ENCODE results near the gene MSANTD7.
A peak's percentile ranks its signal among the peaks of the same experiment; 100 is the strongest.
"Not testable (repeated sequence)": the region's sequence is repeated elsewhere in the genome, so short reads cannot be mapped to it uniquely, and the experiment has no call there.

Gene MSANTD7

GRCh38 chr10:14837757-14838581 lies at the start of gene MSANTD7, which contains the start of the genes CDNF and HSPA14:
Gene MSANTD7, plus strand, starts transcription at chr10:14838306. Its CDS starts 3,979 bp downstream, at chr10:14842285.
Gene CDNF, minus strand, starts transcription at chr10:14838037. Its CDS starts 91 bp downstream, at chr10:14837946.
Gene HSPA14, plus strand, starts transcription at chr10:14838306. Its CDS starts 97 bp downstream, at chr10:14838403.
- DNase-seq: peak; percentile 99

- no peak for DNase-seq
These were observed 39.5 kb upstream of the MSANTD7 start for GRCh38 chr10:14798636-14799035.

- DNase-seq: no peak
These were observed 37.7 kb upstream of the MSANTD7 start for GRCh38 chr10:14800397-14800796.

GRCh38 chr10:14801723-14802122 lies 36.4 kb upstream of the MSANTD7 start:
- no peak for DNase-seq

- DNase-seq: no peak
These were observed 34.3 kb upstream of the MSANTD7 start for GRCh38 chr10:14803827-14804226.

GRCh38 chr10:14806318-14806717 lies 31.8 kb upstream of the MSANTD7 start:
- no peak for DNase-seq

- DNase-seq: no peak
These were observed 26.8 kb upstream of the MSANTD7 start for GRCh38 chr10:14810969-14811953.

- DNase-seq: no peak
These were observed 25.8 kb upstream of the MSANTD7 start for GRCh38 chr10:14812271-14812670.

GRCh38 chr10:14815681-14816080 lies 22.4 kb upstream of the MSANTD7 start:
- DNase-seq: no peak

- not testable (repeated sequence) for DNase-seq
These were observed 21.4 kb upstream of the MSANTD7 start for GRCh38 chr10:14816717-14817116.

GRCh38 chr10:14820010-14820774 lies 17.9 kb upstream of the MSANTD7 start:
- no peak for DNase-seq

- DNase-seq: no peak
These were observed 17.3 kb upstream of the MSANTD7 start for GRCh38 chr10:14820775-14821154.

GRCh38 chr10:14821635-14822375 lies 16.3 kb upstream of the MSANTD7 start:
- DNase-seq: no peak

GRCh38 chr10:14822879-14823755 lies 15.0 kb upstream of the MSANTD7 start:
- DNase-seq: peak; percentile 46

- no peak for DNase-seq
These were observed 14.1 kb upstream of the MSANTD7 start for GRCh38 chr10:14823966-14824365.

- DNase-seq: no peak
These were observed 11.9 kb upstream of the MSANTD7 start for GRCh38 chr10:14826076-14826829.

- no peak for DNase-seq
These were observed 5.0 kb upstream of the MSANTD7 start for GRCh38 chr10:14833106-14833505.

GRCh38 chr10:14836208-14836607 lies 1.9 kb upstream of the MSANTD7 start:
- DNase-seq: no peak

GRCh38 chr10:14837003-14837756 lies 926 bp upstream of the MSANTD7 start:
- DNase-seq: no peak
